ENCODE data around the gene SEC16B. TPM values are rescaled to one million over a fixed set of nuclear protein-coding genes. Genes with fewer than 3 reads are reported as not detected.

Gene SEC16B
- total RNA-seq, 3 donors from 2014 or later: 2.4 to 9.4 (median 4.7) TPM

DNA sequence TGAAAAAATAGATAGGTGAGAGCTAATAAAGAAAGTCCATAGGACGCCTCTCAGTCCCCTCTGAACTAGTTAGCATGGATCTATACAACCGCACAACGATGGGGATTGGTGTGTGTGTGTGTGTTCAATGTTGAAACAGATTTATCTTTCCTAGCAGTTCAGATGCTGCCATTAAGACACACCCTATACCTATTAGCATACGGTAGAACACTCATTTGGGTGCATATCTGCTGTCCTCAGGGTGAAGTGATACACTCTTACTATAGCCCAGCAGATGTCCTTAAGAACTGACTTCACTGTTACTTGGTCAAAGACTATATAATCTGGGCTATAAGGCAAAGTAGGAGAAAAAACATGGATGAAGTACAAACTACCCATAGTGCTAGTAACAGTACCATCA is 4.6 kb downstream of the SEC16B start:
- Histone ChIP-seq H3K9me3 (no peaks in the 10 kb centered on the region), H3K36me3 (ENCODE audit: low read depth) (no peaks in the 10 kb centered on the region), H3K4me3 (no peak overlapping the region), H3K4me1 (ENCODE audit: low read depth) (no peaks in the 10 kb centered on the region)
- no peak for ATAC-seq
- intact Hi-C loops (cut with DNase I, micrococcal nuclease): no loop called here
- no peak for DNase-seq
- TF ChIP-seq, protein P1, sequence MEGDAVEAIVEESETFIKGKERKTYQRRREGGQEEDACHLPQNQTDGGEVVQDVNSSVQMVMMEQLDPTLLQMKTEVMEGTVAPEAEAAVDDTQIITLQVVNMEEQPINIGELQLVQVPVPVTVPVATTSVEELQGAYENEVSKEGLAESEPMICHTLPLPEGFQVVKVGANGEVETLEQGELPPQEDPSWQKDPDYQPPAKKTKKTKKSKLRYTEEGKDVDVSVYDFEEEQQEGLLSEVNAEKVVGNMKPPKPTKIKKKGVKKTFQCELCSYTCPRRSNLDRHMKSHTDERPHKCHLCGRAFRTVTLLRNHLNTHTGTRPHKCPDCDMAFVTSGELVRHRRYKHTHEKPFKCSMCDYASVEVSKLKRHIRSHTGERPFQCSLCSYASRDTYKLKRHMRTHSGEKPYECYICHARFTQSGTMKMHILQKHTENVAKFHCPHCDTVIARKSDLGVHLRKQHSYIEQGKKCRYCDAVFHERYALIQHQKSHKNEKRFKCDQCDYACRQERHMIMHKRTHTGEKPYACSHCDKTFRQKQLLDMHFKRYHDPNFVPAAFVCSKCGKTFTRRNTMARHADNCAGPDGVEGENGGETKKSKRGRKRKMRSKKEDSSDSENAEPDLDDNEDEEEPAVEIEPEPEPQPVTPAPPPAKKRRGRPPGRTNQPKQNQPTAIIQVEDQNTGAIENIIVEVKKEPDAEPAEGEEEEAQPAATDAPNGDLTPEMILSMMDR (IDR thresholded peaks at IDR 0.05): no peak

DNA sequence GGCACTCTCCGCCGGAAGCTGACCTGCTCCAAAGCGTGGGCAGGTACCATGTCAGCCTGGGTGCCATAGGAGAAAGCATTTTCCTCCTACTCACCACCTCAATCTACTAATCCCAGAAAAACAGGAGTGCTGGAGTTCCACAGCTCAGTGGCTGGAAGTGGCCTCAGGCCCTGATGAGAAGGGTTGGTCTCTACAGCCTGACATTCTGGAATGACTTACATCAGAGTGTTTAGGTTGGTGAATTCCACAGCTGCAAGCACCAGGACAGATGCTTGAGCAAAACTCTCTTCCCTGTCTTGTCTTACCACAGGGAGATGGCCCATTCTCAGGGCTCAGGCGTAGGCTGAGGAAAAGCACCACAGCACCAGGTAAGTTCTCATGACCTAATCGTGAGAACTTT is 5.5 kb downstream of the SEC16B start:
- intact Hi-C loops (cut with DNase I, micrococcal nuclease): no loop called here
- ATAC-seq (no peak), DNase-seq (no peak)
- TF ChIP-seq, protein P1 (IDR thresholded peaks at IDR 0.05): no peak
- H3K9me3 ChIP-seq: no peaks in the 10 kb centered on the region
- H3K36me3 ChIP-seq (ENCODE audit: low read depth): no peaks in the 10 kb centered on the region
- H3K4me3 ChIP-seq: no peak overlapping the region
- no peaks in the 10 kb centered on the region for H3K4me1 ChIP-seq (ENCODE audit: low read depth)

GRCh38 chr1:177960939-177961622 is 8.8 kb downstream of the SEC16B start:
- ATAC-seq: no peak
- TF ChIP-seq, protein P1 (IDR thresholded peaks at IDR 0.05): no peak
- DNase-seq: no peak
- no peaks in the 10 kb centered on the region for H3K4me1 ChIP-seq (ENCODE audit: low read depth)
- intact Hi-C loops (cut with DNase I, micrococcal nuclease): no loop called here
- no peak overlapping the region for H3K4me3 ChIP-seq
- no peaks in the 10 kb centered on the region for H3K36me3 ChIP-seq (ENCODE audit: low read depth)
- H3K9me3 ChIP-seq: no peaks in the 10 kb centered on the region

GRCh38 chr1:177959811-177960515 is 9.9 kb downstream of the SEC16B start:
- H3K4me3 ChIP-seq: no peak overlapping the region
- no peak for DNase-seq
- intact Hi-C loops (cut with DNase I, micrococcal nuclease): no loop called here
- TF ChIP-seq, protein P1 (IDR thresholded peaks at IDR 0.05): no peak
- H3K36me3 ChIP-seq (ENCODE audit: low read depth): no peaks in the 10 kb centered on the region
- no peaks in the 10 kb centered on the region for H3K9me3 ChIP-seq
- no peak for ATAC-seq
- no peaks in the 10 kb centered on the region for H3K4me1 ChIP-seq (ENCODE audit: low read depth)

- Histone ChIP-seq H3K36me3 (ENCODE audit: low read depth) (no peaks in the 10 kb centered on the region), H3K9me3 (no peaks in the 10 kb centered on the region), H3K4me3 (no peak overlapping the region), H3K4me1 (ENCODE audit: low read depth) (no peaks in the 10 kb centered on the region)
- DNase-seq (no peak), ATAC-seq (no peak)
- intact Hi-C loops (cut with DNase I, micrococcal nuclease): no loop called here
- TF ChIP-seq, protein P1 (IDR thresholded peaks at IDR 0.05): no peak
These were observed 11.8 kb downstream of the SEC16B start for GRCh38 chr1:177958092-177958491.

Measured in mucosa of descending colon (tissue), 3 donors.